Spleen (tissue), 11 donors: Measurements from ENCODE around the gene AMBRA1. TPM values are rescaled to one million over a fixed set of nuclear protein-coding genes. Genes with fewer than 3 reads are reported as not detected.
A peak's percentile ranks its signal among the peaks of the same experiment; 100 is the strongest.

Experiments used
- DNase-seq: peaks from one replicate; pipeline ENCODE4 v3.0.0-alpha.2; 2020
- H3K27ac ChIP-seq, 8 donors: fragments of 200-600 bp; sonication (generic) in 7 of 8; 1 replicate in 4 of 8; 2 replicates in 4 of 8; pipeline versions ENCODE4 v1.5.0 to v1.8.0; 2016 to 2021; ENCODE audit warnings: inconsistent platforms in 4 of 8, mild to moderate bottlenecking in 4 of 8, moderate library complexity in 1 of 8
- H3K27me3 ChIP-seq, 7 donors: fragments of 200-600 bp; sonication (generic) in 6 of 7; replicated peaks in 1 of 7; 1 replicate in 4 of 7; 2 replicates in 3 of 7; pipeline versions ENCODE4 v1.5.0 to v1.8.0; 2016 to 2021; ENCODE audit warnings: inconsistent platforms in 3 of 7, mild to moderate bottlenecking in 1 of 7
- H3K36me3 ChIP-seq, 6 donors: fragments of 200-600 bp; sonication (generic) in 5 of 6; 1 replicate in 4 of 6; 2 replicates in 2 of 6; pipeline versions ENCODE4 v1.5.0 to v1.8.0; 2016 to 2021; ENCODE audit warnings: inconsistent platforms in 2 of 6
- H3K4me1 ChIP-seq, 6 donors: fragments of 200-600 bp; sonication (generic) in 5 of 6; 1 replicate in 3 of 6; 2 replicates in 3 of 6; pipeline versions ENCODE4 v1.5.0 to v1.8.0; 2016 to 2021; ENCODE audit warnings: inconsistent platforms in 3 of 6
- H3K4me3 ChIP-seq, 8 donors: fragments of 200-600 bp; sonication (generic) in 7 of 8; 1 replicate in 4 of 8; 2 replicates in 4 of 8; pipeline versions ENCODE4 v1.5.0 to v1.8.0; 2016 to 2021; ENCODE audit warnings: inconsistent platforms in 4 of 8, mild to moderate bottlenecking in 4 of 8, moderate library complexity in 2 of 8
- H3K9me3 ChIP-seq, 8 donors: fragments of 200-600 bp; sonication (generic) in 7 of 8; 1 replicate in 4 of 8; 2 replicates in 4 of 8; pipeline versions ENCODE4 v1.5.0 to v1.8.0; 2016 to 2021; ENCODE audit warnings: inconsistent platforms in 4 of 8
- POLR2A ChIP-seq, 3 donors: fragments of 450-650 bp; IDR thresholded peaks; one replicate each; pipeline ENCODE4 v1.5.1; 2017; ENCODE audit warnings: antibody characterized with exemption in 3 of 3, mild to moderate bottlenecking in 1 of 3
- POLR2AphosphoS5 ChIP-seq, 3 donors: sonication (generic); formaldehyde crosslinking; IDR thresholded peaks; one replicate each; pipeline ENCODE4 v1.5.1; 2017; ENCODE audit warnings: antibody characterized with exemption in 3 of 3
- WGBS, 5 donors: extraction: QIAGEN DNeasy Blood & Tissue Kit in 3 of 5; methylation state at CpG; one replicate each; pipeline versions ENCODE4 v1.1.5 to v1.1.7; 2013 to 2018; 5-methylcytosine and 5-hydroxymethylcytosine counted together
- intact Hi-C: fragments of 100-400 bp; cut with DNase I; formaldehyde crosslinking; loops from one replicate; pipeline ENCODE4 v1.15.0; 2023; ENCODE audit warnings: low total_unique reads
- microRNA-seq, 3 donors: library from miRNA; unstranded; fragments of <30 nt; microRNA quantifications; one replicate each; pipeline versions ENCODE4 to v1.1.0, GENCODE V29; 2019 to 2020
- polyA plus RNA-seq, 3 donors: library from polyadenylated mRNA; stranded (reverse); fragments of 200-250 nt; gene quantifications; one replicate each; pipeline ENCODE4 v1.2.1, GENCODE V29; 2013
- small RNA-seq, 4 donors: library from RNA; depleted of rRNA; stranded (forward); fragments of <200 nt; gene quantifications; one replicate each; pipeline ENCODE3, GENCODE V24; 2016
- total RNA-seq, 7 donors: library from RNA; depleted of rRNA in 3 of 7; stranded (reverse); fragments of >200 nt in 3 of 7; fragmentation: NEBNext Ultra II Directional in 4 of 7; extraction: Animal tissue kit (Norgen Biotek cat#: 25700) in 4 of 7; gene quantifications; one replicate each; pipeline versions ENCODE4 v1.1.0 to v1.2.1, GENCODE V29; 2016 to 2021
- TF ChIP-seq, protein P1 (sequence below), 11 experiments: fragments of 200-600 bp in 7 of 11; fragments of 450-650 bp in 4 of 11; sonication (generic) in 4 of 11; IDR thresholded peaks in 8 of 11; conservative IDR thresholded peaks in 3 of 11; 1 replicate in 7 of 11; 2 replicates in 4 of 11; pipeline versions ENCODE4 v1.4.0 to v1.8.0; 2016 to 2021; ENCODE audit warnings: antibody characterized with exemption in 11 of 11, inconsistent platforms in 4 of 11, mild to moderate bottlenecking in 1 of 11
- donor health status: healthy with polysubstance abuse.
- donor health status: DM: no; HTN: no; CAD: no; lungs with moderate emphysema.
- donor health status: DM: no; HTN: no; CAD: no.
- donor health status: Bipolar disorder and iron deficiency.
- donor health status: healthy.
- donor health status: DM: no; HTN: no; CAD: no.
- donor health status: DM: yes; HTN: yes; CAD: no.

The AMBRA1 gene
- total and polyA plus RNA-seq, 10 donors, result 3.6 to 54.6 (median 37.7) TPM

DNA sequence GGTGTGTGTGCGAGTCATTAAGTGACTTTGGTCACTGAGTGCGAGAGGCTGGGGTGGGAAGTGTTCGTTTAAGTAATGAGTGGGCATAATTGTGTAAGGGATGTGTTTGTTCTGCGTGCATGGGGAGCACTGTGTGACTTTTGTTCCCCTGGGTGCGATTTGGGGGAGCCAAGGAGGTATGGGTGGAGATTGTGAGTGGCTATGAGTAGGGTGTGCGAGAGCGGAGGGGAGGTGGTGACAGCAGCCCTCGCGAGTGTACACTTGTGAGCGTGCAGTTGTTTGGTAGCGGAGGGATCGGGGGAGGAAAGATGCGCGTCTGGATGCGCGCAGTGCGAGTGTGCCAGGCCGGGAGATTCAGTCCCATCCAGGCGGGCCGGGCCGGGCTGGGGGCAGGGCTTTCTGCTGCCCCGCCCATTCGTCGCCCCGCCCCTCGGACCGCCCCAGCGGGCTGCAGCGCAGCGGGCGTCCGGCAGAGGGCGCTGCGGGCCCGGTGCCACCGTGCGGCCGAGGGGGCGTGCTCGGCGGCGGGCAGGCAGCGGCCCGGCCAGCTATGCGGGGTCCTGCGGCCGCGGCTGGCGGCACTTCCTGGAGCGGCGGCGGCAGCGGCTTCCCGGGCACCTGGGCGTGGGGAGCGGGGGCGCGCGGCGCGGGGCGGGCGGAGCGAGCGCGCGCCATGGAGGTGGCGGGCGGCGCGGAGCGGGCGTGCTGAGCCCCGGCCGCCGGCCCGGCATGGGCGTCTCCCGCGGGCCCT lies 246.8 kb downstream of the AMBRA1 start, which contains the start of gene DGKZ:
DGKZ (plus strand) TSS at position 578 of the 751 bp plus-strand sequence. CDS start 197 bp downstream, outside the sequence.
- no peaks in the 10 kb centered on the region for H3K27me3 ChIP-seq
- peak within 1 kb of the TSS; percentile 57 to 92 (median 82) for H3K27ac ChIP-seq
- peaks cover 0 to 15% (median 0%) of the 10 kb centered on the region in 6 donors for H3K36me3 ChIP-seq
- peak; percentile 99 for DNase-seq
- peaks cover 50 to 94% (median 78%) of the 10 kb centered on the region in 6 donors for H3K4me1 ChIP-seq
- no peaks in the 10 kb centered on the region for H3K9me3 ChIP-seq
- intact Hi-C loops, result no loop called here
- 3 to 17% (median 6%) methylated on average over 13 to 80 of the region's 80 CpGs for WGBS, 5 donors
- TF ChIP-seq POLR2AphosphoS5 (IDR thresholded peaks at IDR 0.05), result peak; percentile 45 to 71 (median 69)
- peak in 1 of 3 donors; percentile 91 for TF ChIP-seq POLR2A (IDR thresholded peaks at IDR 0.05)
- TF ChIP-seq, protein P1, sequence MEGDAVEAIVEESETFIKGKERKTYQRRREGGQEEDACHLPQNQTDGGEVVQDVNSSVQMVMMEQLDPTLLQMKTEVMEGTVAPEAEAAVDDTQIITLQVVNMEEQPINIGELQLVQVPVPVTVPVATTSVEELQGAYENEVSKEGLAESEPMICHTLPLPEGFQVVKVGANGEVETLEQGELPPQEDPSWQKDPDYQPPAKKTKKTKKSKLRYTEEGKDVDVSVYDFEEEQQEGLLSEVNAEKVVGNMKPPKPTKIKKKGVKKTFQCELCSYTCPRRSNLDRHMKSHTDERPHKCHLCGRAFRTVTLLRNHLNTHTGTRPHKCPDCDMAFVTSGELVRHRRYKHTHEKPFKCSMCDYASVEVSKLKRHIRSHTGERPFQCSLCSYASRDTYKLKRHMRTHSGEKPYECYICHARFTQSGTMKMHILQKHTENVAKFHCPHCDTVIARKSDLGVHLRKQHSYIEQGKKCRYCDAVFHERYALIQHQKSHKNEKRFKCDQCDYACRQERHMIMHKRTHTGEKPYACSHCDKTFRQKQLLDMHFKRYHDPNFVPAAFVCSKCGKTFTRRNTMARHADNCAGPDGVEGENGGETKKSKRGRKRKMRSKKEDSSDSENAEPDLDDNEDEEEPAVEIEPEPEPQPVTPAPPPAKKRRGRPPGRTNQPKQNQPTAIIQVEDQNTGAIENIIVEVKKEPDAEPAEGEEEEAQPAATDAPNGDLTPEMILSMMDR (IDR thresholded peaks at IDR 0.05 in 8 of 11, conservative IDR thresholded peaks at IDR 0.05 in 3 of 11), result peak in 10 of 11 experiments; percentile 53 to 99 (median 95)
- H3K4me3 ChIP-seq, result peak within 1 kb of the TSS; percentile 66 to 96 (median 78)

Small RNA genes lying within 50 kb of the gene (microRNA-seq; reads per million reads assigned to microRNA genes)
- gene MIR3160-1 (0 reads per million in 3 donors), gene MIR3160-2 (0 reads per million in 3 donors), gene MIR4688 (0 to 0.72 (median 0.35) reads per million in 3 donors)

Small RNA genes lying within 50 kb of the gene (small RNA-seq; reads per million reads assigned to genes)
- 0 reads per million in 4 donors for gene MIR3160-1
- gene MIR4688, result 0 to 0.15 (median 0.03) reads per million in 4 donors

Other genes starting within 250 kb of the AMBRA1 start
- gene DGKZ, start 246.6 kb downstream of the AMBRA1 start, total RNA-seq, result 100 to 1,000 TPM in 5 of 7 donors, 10 to 100 TPM in 2; 86.0 to 136 (median 106) TPM
- 10 to 100 TPM; 44.2 to 89.0 (median 60.9) TPM for gene DGKZ, start 246.6 kb downstream of the AMBRA1 start, polyA plus RNA-seq
- 10 to 100 TPM; 22.6 to 52.8 (median 36.8) TPM for gene MDK, start 212.4 kb downstream of the AMBRA1 start, total RNA-seq
- gene MDK, start 212.4 kb downstream of the AMBRA1 start, polyA plus RNA-seq, result 10 to 100 TPM; 16.2 to 26.6 (median 22.3) TPM
- 10 to 100 TPM in 3 of 7 donors, 1 to 10 TPM in 4; 2.3 to 34.1 (median 8.5) TPM for gene CHRM4, start 202.2 kb downstream of the AMBRA1 start, total RNA-seq
- gene CHRM4, start 202.2 kb downstream of the AMBRA1 start, polyA plus RNA-seq, result 1 to 10 TPM in 1 of 3 donors, under 1 TPM in 2; 0.06 to 2.0 (median 0.20) TPM
- gene HARBI1, start 23.2 kb upstream of the AMBRA1 start, total RNA-seq, result 1 to 10 TPM; 3.2 to 5.6 (median 4.4) TPM
- 1 to 10 TPM; 1.4 to 3.4 (median 2.1) TPM for gene HARBI1, start 23.2 kb upstream of the AMBRA1 start, polyA plus RNA-seq
- 100 to 1,000 TPM in 2 of 7 donors, 10 to 100 TPM in 5; 65.4 to 111 (median 88.7) TPM for gene ATG13, start 23.5 kb upstream of the AMBRA1 start, total RNA-seq
- gene ATG13, start 23.5 kb upstream of the AMBRA1 start, polyA plus RNA-seq, result 10 to 100 TPM; 14.9 to 33.9 (median 15.7) TPM
- gene ARHGAP1, start 106.6 kb upstream of the AMBRA1 start, total RNA-seq, result 100 to 1,000 TPM in 2 of 7 donors, 10 to 100 TPM in 5; 62.5 to 137 (median 88.7) TPM
- 10 to 100 TPM; 13.3 to 26.5 (median 15.5) TPM for gene ARHGAP1, start 106.6 kb upstream of the AMBRA1 start, polyA plus RNA-seq
- 10 to 100 TPM in 5 of 7 donors, 1 to 10 TPM in 2; 6.9 to 17.4 (median 10.8) TPM for gene ZNF408, start 107.0 kb upstream of the AMBRA1 start, total RNA-seq
- gene ZNF408, start 107.0 kb upstream of the AMBRA1 start, polyA plus RNA-seq, result 10 to 100 TPM in 1 of 3 donors, 1 to 10 TPM in 2; 4.7 to 10.2 (median 6.1) TPM
- under 1 TPM in 2 of 7 donors, not detected in 5; 0.23 to 0.33 TPM for gene F2, start 125.2 kb upstream of the AMBRA1 start, total RNA-seq
- gene F2, start 125.2 kb upstream of the AMBRA1 start, polyA plus RNA-seq, result under 1 TPM in 1 of 3 donors, not detected in 2; 0.03 TPM